Raji (cell line): ENCODE measurements around the gene GON7.

ENCODE experiments used
- POLR2A ChIP-seq: IDR thresholded peaks from 2 replicates; pipeline ENCODE4 v1.6.1; 2011; ENCODE audit warnings: low read depth, low read length, control low read depth; ENCODE audit not compliant: insufficient read depth

Gene GON7

DNA sequence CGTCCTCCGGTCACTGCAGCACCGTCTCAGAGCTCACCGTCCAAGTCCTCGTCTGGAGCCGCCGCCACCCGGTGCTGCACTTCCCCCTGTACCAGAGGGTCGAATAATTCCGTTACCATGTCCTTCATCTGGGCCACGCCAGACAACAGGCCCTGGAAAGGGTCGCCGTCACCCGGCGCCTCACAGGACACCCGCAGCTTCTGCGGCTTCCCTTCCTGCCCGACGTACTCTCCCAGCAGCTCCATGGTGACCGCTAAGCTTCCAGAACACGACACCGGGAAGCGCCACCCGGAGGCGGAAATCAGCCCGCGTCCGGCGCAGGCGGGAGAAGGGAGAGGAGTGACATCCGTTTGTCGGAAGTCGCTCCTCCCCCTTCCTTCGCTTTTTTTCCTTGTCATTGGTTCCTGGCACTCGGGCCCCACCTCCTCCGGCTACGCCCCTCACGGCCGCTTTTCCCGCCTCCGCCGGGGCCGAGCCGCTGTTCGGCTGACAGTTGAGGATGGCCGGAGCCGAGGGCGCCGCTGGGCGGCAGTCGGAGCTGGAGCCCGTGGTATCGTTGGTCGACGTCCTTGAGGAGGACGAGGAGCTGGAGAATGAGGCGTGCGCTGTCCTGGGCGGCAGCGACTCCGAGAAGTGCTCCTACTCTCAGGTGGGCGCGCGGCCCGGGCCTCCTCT lies at the start of gene GON7, which contains the start of gene UBR7:
Gene GON7 (minus strand): TSS at position 273 of the 675 bp plus-strand sequence. CDS start 28 bp downstream, at position 245.
Gene UBR7 (plus strand): TSS at position 464 of the 675 bp plus-strand sequence. CDS start 36 bp downstream, at position 500.
- TF ChIP-seq POLR2A = peak; percentile 85

DNA sequence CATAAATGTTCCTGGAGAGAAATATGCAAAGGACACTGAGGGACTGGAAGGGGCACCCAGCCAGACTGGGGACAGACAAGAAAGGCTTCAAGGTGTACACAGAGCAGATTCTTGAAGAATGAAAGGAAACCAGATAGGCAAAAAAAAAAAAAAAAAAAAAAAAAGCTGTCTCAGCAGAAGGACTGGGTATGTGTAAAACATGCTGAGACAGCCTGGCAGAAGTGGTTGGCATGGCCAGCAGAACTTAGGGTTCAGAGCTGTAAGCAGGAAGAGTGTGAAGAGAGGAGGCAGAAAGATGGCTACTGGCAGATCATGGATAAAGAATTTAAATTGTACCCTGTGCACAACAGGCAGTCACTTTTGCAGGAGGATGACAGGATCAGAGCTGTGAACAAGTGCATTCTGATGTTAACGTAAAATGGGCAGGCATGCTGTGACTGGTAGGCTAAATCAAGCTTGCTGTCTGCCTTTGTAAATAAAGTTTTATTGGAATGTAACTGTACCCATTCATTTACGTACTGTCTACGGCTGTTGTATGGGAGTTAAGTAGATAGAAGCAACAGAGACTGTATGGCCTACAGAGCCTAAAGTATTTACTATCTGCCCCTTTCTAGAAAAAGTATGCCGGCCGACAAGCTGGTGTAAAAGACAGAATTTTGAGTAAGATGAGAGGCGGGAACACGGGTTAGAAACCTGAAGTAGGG lies 42.4 kb upstream of the GON7 start:
- no peak for TF ChIP-seq POLR2A

- TF ChIP-seq POLR2A = no peak
These were observed 39.7 kb upstream of the GON7 start for GRCh38 chr14:93246534-93246933.

GRCh38 chr14:93245764-93246420 lies 39.0 kb upstream of the GON7 start:
- no peak for TF ChIP-seq POLR2A

- no peak for TF ChIP-seq POLR2A
These were observed 33.8 kb upstream of the GON7 start for GRCh38 chr14:93240678-93241000.

GRCh38 chr14:93239869-93240677 lies 33.2 kb upstream of the GON7 start:
- TF ChIP-seq POLR2A = no peak

- TF ChIP-seq POLR2A = no peak
These were observed 27.9 kb upstream of the GON7 start for GRCh38 chr14:93234798-93235197.

DNA sequence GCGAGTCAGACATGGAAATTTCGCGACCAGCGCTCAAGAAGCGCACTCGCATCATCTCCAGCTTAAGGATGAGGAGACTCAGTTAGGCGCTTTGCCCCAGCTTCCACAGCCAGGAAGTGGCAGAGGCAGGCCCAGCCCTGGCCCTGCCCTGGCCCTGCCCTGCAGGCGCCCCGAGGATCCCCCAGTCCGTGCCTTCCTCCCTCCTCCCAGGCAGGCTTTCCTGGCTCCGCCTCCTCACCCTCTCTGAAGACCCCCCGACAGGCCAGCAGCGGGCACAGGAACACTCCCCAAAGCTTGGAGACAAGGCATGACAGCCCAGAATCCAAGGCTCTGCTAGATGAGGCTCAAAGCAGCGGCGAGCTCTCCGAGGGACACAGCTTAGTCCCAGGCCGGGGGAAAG lies 25.3 kb upstream of the GON7 start:
- no peak for TF ChIP-seq POLR2A

DNA sequence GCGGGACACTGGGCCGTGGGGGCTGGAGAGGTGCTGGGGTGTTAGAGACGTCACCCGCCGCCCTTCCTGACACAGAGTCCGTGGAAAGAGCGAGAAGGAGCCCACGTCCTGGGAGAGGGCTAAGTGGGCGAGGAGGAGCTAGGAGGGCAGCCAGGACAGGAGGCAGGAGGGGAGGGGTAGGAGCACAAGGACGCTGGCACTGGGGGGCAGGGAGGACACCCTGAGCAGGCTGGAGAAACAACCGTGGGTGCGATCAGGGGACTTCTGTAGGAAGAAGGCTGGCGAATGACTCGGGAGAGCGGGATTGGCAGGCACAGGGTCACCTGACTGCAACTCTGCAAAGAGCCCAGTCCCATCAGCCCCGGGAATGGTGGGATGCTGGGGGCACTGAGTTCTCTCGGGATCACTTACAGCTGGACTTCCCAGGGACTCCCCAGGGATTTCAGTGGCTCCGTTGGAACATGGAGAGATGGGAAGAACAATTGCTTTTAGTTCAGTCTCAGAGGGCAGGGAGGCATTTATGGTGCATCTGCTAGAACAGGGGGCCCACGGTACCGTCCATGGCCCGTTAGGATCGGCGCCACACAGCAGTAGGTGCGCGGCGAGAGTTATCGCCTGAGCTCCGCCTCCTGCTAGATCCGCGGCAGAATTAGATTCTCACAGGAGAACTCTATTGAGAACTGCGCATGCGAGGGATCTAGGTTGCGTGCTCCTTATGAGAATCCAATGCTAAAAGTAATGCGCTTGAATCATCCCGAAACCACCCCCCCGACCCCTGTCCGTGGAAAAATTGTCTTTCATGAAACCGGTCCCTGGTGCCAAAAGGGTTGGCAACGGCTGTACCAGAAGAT lies 24.5 kb upstream of the GON7 start:
- no peak for TF ChIP-seq POLR2A

DNA sequence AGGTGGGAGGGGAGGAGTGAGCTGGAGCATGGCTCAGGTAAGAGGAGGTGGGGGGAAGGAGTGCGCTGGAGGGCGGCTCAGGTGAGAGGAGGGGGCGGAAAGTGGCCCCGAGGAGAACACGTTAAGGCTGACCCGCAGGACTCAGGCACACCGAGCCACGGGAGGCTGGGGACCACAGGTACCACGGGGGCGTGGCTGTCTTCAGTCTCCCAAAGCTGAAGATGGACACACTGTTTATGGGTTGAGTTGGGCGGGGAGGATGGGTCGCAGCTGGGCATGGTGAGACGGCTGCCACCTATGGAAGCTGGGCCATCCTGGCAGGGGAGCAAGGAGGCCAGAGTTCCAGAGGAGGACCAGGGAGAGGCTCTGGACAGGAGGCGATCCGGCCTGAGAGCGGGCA lies 23.7 kb upstream of the GON7 start:
- TF ChIP-seq POLR2A = no peak

- TF ChIP-seq POLR2A = no peak
These were observed 21.7 kb upstream of the GON7 start for GRCh38 chr14:93228550-93228949.

DNA sequence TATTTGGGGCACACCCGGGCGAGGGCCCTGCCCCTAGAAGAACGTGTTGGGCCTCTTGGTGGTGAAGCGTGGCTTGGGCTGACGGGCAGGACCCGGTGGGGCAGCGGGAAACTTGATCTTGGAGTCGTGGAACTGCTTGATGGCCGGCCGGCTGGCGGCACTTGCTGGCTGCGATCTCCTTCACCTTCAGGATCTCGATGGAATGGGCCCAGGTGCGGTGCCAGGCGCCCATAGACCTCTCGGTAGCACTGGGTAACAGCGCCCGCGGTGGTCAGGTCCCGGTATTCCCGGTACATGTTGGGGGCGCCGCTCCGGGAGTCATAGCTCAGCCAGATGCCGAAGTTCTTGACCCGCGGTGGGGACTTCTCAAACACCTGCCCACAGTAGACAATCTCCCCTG lies 16.7 kb upstream of the GON7 start:
- TF ChIP-seq POLR2A = no peak

GRCh38 chr14:93220509-93220908 lies 13.6 kb upstream of the GON7 start:
- no peak for TF ChIP-seq POLR2A

DNA sequence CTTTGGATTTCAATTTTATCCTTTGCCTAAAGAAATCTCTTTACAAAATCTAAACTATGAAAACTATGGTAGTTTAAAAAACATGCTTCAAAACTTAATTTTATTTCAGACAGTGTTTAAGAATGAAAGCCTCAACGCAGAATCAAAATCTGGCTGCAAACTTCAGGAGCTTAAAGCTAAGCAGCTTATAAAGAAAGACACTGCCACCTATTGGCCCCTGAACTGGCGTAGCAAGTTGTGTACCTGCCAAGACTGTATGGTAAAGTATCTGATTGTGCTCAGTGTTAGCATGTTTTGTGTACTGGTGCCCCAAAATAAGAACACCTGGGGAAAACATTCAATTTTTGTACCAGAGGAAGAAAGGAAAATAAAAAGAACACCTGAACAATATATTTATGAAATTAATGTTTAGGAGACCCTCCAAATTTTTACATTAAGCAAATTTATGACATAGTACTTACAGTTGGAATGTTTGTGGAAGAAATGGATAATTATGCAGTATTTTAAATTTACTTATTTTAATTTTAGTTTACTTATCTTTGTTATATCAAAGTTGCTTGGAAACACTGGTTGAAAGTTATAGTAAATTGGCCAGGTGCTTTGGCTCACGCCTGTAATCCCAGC lies 12.3 kb upstream of the GON7 start:
- TF ChIP-seq POLR2A = no peak

DNA sequence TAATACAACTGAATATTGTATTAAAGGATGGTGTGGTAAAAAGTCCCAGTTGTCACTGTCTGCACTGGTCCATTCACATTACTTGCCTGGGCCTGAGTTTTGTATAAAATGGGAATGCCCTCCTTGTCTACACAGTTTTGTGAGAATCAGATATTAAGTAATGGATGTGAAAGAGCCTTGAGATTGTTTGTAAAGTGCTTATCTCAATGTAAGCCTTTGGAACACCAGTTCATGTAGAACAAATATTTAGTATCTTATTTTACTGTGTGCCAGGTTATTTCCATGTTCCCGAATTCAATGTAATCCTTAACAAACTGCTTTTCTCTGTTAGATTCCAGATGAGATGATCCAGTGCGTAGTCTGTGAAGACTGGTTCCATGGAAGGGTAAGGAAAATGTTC lies 7.7 kb upstream of the GON7 start:
- TF ChIP-seq POLR2A = no peak

- TF ChIP-seq POLR2A = no peak
These were observed 5.6 kb upstream of the GON7 start for GRCh38 chr14:93212432-93212831.
